SK-N-SH treated with all-trans-retinoic acid at 6 μM for 48 hours (cell line): ENCODE data around the gene ADAMTS2.

ENCODE experiments used
- ATAC-seq: fragments of 200-7000 bp; cut with Tn5 transposase; 3 replicates; pipeline ENCODE4 v1.9.1; 2020; ENCODE audit warnings: mild to moderate bottlenecking, moderate library complexity
- ARNTL ChIP-seq: fragments of 450-650 bp; formaldehyde crosslinking; IDR thresholded peaks from 2 replicates; pipeline ENCODE4 v1.5.0; 2020; ENCODE audit warnings: low read depth, mild to moderate bottlenecking, moderate library complexity, borderline replicate concordance
- BACH2 ChIP-seq: fragments of 250-450 bp; sonication (Bioruptor Pico); IDR thresholded peaks from 2 replicates; pipeline ENCODE4 v1.9.0; 2021; ENCODE audit warnings: mild to moderate bottlenecking, borderline replicate concordance
- ESRRG ChIP-seq: fragments of 250-450 bp; sonication (Bioruptor Pico); IDR thresholded peaks from 2 replicates; pipeline ENCODE4 v1.6.1; 2021; ENCODE audit warnings: mild to moderate bottlenecking
- GLIS3 ChIP-seq: fragments of 250-450 bp; sonication (Bioruptor Pico); IDR thresholded peaks from 2 replicates; pipeline ENCODE4 v1.5.0; 2020; ENCODE audit warnings: mild to moderate bottlenecking, moderate library complexity
- ISL1 ChIP-seq: fragments of 250-450 bp; sonication (Bioruptor Pico); IDR thresholded peaks from 2 replicates; pipeline ENCODE4 v2.1.2; 2022; ENCODE audit warnings: mild to moderate bottlenecking, moderate library complexity
- OSR1 ChIP-seq: fragments of 250-450 bp; sonication (Bioruptor Pico); IDR thresholded peaks from 2 replicates; pipeline ENCODE4 v1.8.0; 2022; ENCODE audit warnings: moderate library complexity, mild to moderate bottlenecking, inconsistent platforms
- PPARA ChIP-seq: fragments of 250-450 bp; sonication (Bioruptor Pico); IDR thresholded peaks from 2 replicates; pipeline ENCODE4 v1.5.0; 2020; ENCODE audit warnings: mild to moderate bottlenecking, borderline replicate concordance
- RARB ChIP-seq: fragments of 250-450 bp; sonication (Bioruptor Pico); IDR thresholded peaks from 2 replicates; pipeline ENCODE4 v1.8.0; 2021; ENCODE audit warnings: mild to moderate bottlenecking, moderate library complexity
- SNAI2 ChIP-seq: fragments of 250-450 bp; sonication (Bioruptor Pico); IDR thresholded peaks from 2 replicates; pipeline ENCODE4 v1.5.0; 2020; ENCODE audit warnings: mild to moderate bottlenecking, moderate library complexity
- TCF4 ChIP-seq: fragments of 250-450 bp; sonication (Bioruptor Pico); IDR thresholded peaks from 2 replicates; pipeline ENCODE4 v1.8.0; 2021; ENCODE audit warnings: mild to moderate bottlenecking, moderate library complexity, borderline replicate concordance
- TOX ChIP-seq: fragments of 250-450 bp; sonication (Bioruptor Pico); IDR thresholded peaks from 2 replicates; pipeline ENCODE4 v1.8.0; 2021; ENCODE audit warnings: mild to moderate bottlenecking, moderate library complexity, borderline replicate concordance
- ZC3H10 ChIP-seq: fragments of 250-450 bp; sonication (Bioruptor Pico); IDR thresholded peaks from 2 replicates; pipeline ENCODE4 v1.5.1; 2021; ENCODE audit warnings: mild to moderate bottlenecking, moderate library complexity
- ZFP3 ChIP-seq: fragments of 250-450 bp; sonication (Bioruptor Pico); IDR thresholded peaks from 2 replicates; pipeline ENCODE4 v1.5.0; 2020; ENCODE audit warnings: mild to moderate bottlenecking, moderate library complexity
- ZFP30 ChIP-seq: fragments of 450-650 bp; formaldehyde crosslinking; IDR thresholded peaks from 2 replicates; pipeline ENCODE4 v1.5.0; 2022; ENCODE audit warnings: mild to moderate bottlenecking, moderate library complexity
- ZNF565 ChIP-seq: fragments of 450-650 bp; formaldehyde crosslinking; conservative IDR thresholded peaks from 2 replicates; pipeline ENCODE4 v1.5.0; 2020; ENCODE audit warnings: low read depth, mild to moderate bottlenecking, moderate library complexity
- ZNF70 ChIP-seq: fragments of 450-650 bp; formaldehyde crosslinking; IDR thresholded peaks from 2 replicates; pipeline ENCODE4 v1.5.0; 2020; ENCODE audit warnings: mild to moderate bottlenecking, moderate library complexity
- ZNF8 ChIP-seq: fragments of 450-650 bp; formaldehyde crosslinking; IDR thresholded peaks from 2 replicates; pipeline ENCODE4 v1.5.0; 2020; ENCODE audit warnings: mild to moderate bottlenecking, moderate library complexity
- TF ChIP-seq, protein P1 (sequence below): fragments of 250-450 bp; sonication (Bioruptor Pico); IDR thresholded peaks from 2 replicates; pipeline ENCODE4 v1.5.1; 2021; ENCODE audit warnings: mild to moderate bottlenecking, moderate library complexity
- TF ChIP-seq, protein P2 (sequence below): fragments of 250-450 bp; sonication (Bioruptor Pico); IDR thresholded peaks from 2 replicates; pipeline ENCODE4 v1.8.0; 2020; ENCODE audit warnings: mild to moderate bottlenecking, moderate library complexity, borderline replicate concordance
- TF ChIP-seq, protein P3 (sequence below): fragments of 250-450 bp; sonication (Bioruptor Pico); IDR thresholded peaks from 2 replicates; pipeline ENCODE4 v1.8.0; 2021; ENCODE audit warnings: low read depth, mild to moderate bottlenecking, moderate library complexity, borderline replicate concordance
- TF ChIP-seq, protein P4 (sequence below): fragments of 250-450 bp; sonication (Bioruptor Pico); IDR thresholded peaks from 2 replicates; pipeline ENCODE4 v1.5.0; 2020; ENCODE audit warnings: mild to moderate bottlenecking, moderate library complexity
- TF ChIP-seq, protein P5 (sequence below): fragments of 250-450 bp; sonication (Bioruptor Pico); IDR thresholded peaks from 2 replicates; pipeline ENCODE4 v1.5.1; 2020; ENCODE audit warnings: low read depth, mild to moderate bottlenecking, moderate library complexity

The ADAMTS2 gene

DNA sequence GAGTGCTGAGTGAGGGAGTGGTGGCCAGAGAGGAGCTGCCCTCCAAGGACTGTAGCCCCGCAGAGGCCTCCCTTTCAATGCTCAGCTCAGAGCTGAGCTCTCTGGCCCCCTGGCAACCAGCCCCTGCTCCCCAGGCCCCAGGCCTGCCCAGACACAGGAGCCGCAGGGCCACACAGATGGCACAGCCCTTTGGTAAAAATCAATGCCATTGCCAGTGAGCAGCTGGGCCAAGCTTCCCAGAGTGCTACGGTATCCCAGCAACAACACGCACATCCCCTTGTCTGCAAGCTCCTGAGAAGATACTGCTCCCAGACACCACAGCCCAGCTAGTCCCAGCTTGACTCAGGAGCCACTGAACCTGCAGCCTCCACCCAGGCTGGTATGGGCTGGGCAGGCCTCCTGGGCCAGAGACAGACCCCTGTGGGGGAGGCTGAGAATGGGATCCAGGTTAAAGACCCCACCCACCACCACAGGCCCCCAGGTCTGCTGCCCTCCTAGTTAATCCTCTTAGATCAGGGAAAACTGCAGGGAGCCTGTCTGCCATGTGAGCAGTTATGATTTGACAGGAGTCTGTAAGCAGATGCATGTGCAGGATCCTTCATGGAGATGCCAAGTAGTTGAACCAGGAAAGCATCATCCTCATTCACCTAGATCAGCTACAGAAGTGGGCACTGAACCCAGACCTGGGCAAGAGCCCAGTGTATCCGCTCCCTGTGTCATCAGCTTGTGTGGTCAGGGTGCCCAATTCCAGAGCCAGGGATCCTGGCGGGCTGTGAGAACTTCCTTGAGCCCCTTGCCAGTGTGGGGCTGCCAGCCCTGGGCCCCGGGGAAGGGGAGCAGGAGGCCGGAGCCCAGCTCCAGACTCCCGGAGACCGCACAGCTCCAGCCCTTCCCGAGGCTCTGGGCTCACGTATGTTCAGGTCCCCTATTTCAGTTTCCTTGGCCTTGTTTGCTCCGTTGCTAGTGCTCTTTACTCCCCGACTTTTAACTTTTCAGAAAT is 26.7 kb upstream of the ADAMTS2 start:
- no peak for ATAC-seq
- TF ChIP-seq ZNF565 (no peak), BACH2 (CRISPR knock-in tag) (no peak), ZNF8 (CRISPR knock-in tag) (no peak), ESRRG (no peak), RARB (no peak), TCF4 (CRISPR knock-in tag) (no peak), GLIS3 (CRISPR knock-in tag) (no peak)

DNA sequence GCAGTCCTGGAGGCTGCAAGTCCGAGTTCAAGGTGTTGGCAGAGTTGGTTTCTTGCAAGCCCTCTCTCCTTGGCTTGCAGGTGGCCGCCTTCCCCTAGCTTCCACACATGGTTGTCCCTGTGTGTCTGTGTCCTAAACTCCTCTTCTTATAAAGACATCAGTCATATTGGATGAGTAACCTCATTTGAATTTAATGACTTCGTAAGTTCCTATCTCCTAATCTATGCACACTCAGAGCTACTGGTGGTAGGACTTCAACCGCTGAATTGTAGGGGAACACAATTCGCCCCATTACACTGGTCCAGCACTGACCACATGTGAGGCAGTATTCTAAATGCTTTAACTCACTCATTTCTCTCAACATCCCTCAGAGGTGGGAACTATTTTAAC is 25.9 kb upstream of the ADAMTS2 start:
- TF ChIP-seq, protein P1, sequence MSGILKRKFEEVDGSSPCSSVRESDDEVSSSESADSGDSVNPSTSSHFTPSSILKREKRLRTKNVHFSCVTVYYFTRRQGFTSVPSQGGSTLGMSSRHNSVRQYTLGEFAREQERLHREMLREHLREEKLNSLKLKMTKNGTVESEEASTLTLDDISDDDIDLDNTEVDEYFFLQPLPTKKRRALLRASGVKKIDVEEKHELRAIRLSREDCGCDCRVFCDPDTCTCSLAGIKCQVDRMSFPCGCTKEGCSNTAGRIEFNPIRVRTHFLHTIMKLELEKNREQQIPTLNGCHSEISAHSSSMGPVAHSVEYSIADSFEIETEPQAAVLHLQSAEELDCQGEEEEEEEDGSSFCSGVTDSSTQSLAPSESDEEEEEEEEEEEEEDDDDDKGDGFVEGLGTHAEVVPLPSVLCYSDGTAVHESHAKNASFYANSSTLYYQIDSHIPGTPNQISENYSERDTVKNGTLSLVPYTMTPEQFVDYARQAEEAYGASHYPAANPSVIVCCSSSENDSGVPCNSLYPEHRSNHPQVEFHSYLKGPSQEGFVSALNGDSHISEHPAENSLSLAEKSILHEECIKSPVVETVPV (CRISPR knock-in tag): no peak
- TF ChIP-seq TCF4 (CRISPR knock-in tag): no peak
- TF ChIP-seq, protein P2, sequence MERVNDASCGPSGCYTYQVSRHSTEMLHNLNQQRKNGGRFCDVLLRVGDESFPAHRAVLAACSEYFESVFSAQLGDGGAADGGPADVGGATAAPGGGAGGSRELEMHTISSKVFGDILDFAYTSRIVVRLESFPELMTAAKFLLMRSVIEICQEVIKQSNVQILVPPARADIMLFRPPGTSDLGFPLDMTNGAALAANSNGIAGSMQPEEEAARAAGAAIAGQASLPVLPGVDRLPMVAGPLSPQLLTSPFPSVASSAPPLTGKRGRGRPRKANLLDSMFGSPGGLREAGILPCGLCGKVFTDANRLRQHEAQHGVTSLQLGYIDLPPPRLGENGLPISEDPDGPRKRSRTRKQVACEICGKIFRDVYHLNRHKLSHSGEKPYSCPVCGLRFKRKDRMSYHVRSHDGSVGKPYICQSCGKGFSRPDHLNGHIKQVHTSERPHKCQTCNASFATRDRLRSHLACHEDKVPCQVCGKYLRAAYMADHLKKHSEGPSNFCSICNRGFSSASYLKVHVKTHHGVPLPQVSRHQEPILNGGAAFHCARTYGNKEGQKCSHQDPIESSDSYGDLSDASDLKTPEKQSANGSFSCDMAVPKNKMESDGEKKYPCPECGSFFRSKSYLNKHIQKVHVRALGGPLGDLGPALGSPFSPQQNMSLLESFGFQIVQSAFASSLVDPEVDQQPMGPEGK: no peak
- no peak for TF ChIP-seq ESRRG
- TF ChIP-seq, protein P3, sequence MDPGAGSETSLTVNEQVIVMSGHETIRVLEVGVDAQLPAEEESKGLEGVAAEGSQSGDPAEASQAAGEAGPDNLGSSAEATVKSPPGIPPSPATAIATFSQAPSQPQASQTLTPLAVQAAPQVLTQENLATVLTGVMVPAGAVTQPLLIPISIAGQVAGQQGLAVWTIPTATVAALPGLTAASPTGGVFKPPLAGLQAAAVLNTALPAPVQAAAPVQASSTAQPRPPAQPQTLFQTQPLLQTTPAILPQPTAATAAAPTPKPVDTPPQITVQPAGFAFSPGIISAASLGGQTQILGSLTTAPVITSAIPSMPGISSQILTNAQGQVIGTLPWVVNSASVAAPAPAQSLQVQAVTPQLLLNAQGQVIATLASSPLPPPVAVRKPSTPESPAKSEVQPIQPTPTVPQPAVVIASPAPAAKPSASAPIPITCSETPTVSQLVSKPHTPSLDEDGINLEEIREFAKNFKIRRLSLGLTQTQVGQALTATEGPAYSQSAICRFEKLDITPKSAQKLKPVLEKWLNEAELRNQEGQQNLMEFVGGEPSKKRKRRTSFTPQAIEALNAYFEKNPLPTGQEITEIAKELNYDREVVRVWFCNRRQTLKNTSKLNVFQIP (CRISPR knock-in tag): no peak
- no peak for TF ChIP-seq GLIS3 (CRISPR knock-in tag)
- no peak for TF ChIP-seq TOX
- TF ChIP-seq ZFP3 (CRISPR knock-in tag): no peak
- TF ChIP-seq ARNTL (CRISPR knock-in tag): no peak
- no peak for TF ChIP-seq OSR1
- TF ChIP-seq, protein P4, sequence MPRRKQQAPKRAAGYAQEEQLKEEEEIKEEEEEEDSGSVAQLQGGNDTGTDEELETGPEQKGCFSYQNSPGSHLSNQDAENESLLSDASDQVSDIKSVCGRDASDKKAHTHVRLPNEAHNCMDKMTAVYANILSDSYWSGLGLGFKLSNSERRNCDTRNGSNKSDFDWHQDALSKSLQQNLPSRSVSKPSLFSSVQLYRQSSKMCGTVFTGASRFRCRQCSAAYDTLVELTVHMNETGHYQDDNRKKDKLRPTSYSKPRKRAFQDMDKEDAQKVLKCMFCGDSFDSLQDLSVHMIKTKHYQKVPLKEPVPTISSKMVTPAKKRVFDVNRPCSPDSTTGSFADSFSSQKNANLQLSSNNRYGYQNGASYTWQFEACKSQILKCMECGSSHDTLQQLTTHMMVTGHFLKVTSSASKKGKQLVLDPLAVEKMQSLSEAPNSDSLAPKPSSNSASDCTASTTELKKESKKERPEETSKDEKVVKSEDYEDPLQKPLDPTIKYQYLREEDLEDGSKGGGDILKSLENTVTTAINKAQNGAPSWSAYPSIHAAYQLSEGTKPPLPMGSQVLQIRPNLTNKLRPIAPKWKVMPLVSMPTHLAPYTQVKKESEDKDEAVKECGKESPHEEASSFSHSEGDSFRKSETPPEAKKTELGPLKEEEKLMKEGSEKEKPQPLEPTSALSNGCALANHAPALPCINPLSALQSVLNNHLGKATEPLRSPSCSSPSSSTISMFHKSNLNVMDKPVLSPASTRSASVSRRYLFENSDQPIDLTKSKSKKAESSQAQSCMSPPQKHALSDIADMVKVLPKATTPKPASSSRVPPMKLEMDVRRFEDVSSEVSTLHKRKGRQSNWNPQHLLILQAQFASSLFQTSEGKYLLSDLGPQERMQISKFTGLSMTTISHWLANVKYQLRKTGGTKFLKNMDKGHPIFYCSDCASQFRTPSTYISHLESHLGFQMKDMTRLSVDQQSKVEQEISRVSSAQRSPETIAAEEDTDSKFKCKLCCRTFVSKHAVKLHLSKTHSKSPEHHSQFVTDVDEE: no peak
- TF ChIP-seq RARB: no peak
- TF ChIP-seq SNAI2 (CRISPR knock-in tag): no peak
- TF ChIP-seq, all 23 proteins: peak for 0
- no peak for ATAC-seq

DNA sequence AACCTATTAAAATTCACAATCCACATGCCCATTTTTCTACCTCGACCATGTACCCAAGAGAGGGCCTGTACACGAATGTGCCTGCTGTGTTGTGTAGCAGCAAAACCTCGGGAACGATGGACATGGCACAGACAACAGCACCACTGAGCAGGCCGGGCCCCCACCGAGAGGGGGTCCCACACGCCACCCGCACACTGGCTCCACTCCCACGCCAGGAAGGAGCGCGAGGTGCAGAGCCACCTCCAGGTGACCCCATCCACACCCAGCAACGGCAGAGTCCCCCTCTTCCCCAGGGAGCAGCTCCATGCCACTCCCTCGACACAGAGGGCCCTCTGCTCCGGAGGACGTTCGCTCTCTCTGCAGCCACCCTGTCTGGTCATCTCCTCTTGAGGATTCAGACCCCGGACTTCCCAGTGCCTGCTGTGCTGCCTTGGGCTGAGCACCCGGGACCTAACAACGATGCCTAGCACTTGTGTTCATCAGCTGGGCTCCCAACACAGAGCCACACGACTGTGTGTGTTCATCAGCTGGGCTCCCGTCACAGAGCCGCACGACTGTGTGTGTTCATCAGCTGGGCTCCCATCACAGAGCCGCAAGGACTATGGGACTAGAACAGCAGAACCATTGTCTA is 25.3 kb upstream of the ADAMTS2 start:
- no peak for TF ChIP-seq PPARA (CRISPR knock-in tag)
- TF ChIP-seq, protein P2: no peak
- TF ChIP-seq ISL1: no peak
- no peak for TF ChIP-seq ZNF565
- no peak for TF ChIP-seq BACH2 (CRISPR knock-in tag)
- TF ChIP-seq ZFP3 (CRISPR knock-in tag): no peak
- TF ChIP-seq OSR1: no peak
- no peak for TF ChIP-seq ESRRG
- no peak for TF ChIP-seq RARB
- TF ChIP-seq ZC3H10: no peak
- no peak for TF ChIP-seq ZNF70 (CRISPR knock-in tag)
- TF ChIP-seq, protein P3 (CRISPR knock-in tag): no peak
- TF ChIP-seq ZNF8 (CRISPR knock-in tag): no peak
- TF ChIP-seq ZFP30 (CRISPR knock-in tag): no peak
- no peak for TF ChIP-seq TOX
- no peak for TF ChIP-seq ARNTL (CRISPR knock-in tag)
- TF ChIP-seq, protein P5, sequence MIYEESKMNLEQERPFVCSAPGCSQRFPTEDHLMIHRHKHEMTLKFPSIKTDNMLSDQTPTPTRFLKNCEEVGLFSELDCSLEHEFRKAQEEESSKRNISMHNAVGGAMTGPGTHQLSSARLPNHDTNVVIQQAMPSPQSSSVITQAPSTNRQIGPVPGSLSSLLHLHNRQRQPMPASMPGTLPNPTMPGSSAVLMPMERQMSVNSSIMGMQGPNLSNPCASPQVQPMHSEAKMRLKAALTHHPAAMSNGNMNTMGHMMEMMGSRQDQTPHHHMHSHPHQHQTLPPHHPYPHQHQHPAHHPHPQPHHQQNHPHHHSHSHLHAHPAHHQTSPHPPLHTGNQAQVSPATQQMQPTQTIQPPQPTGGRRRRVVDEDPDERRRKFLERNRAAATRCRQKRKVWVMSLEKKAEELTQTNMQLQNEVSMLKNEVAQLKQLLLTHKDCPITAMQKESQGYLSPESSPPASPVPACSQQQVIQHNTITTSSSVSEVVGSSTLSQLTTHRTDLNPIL (CRISPR knock-in tag): no peak
- ATAC-seq: no peak
